Ascending aorta (tissue), 2 donors: ENCODE measurements around the gene PRELP. TPM values are rescaled to one million over a fixed set of nuclear protein-coding genes. Genes with fewer than 3 reads are reported as not detected.

Experiments
- DNase-seq, 2 donors: peaks; one replicate each; pipeline ENCODE4 v3.0.0-alpha.2; 2019; ENCODE audit warnings: low spot score in 2 of 2
- H3K27ac ChIP-seq, 2 donors: fragments of 200-600 bp; sonication (generic); one replicate each; pipeline ENCODE4 v1.5.1; 2016 to 2017; ENCODE audit warnings: mild to moderate bottlenecking in 1 of 2
- H3K27me3 ChIP-seq: fragments of 200-600 bp; sonication (generic); one replicate; pipeline ENCODE4 v1.5.1; 2017
- H3K36me3 ChIP-seq, 2 donors: fragments of 200-600 bp; sonication (generic); one replicate each; pipeline ENCODE4 v1.5.1; 2016
- H3K4me1 ChIP-seq, 2 donors: fragments of 200-600 bp; sonication (generic); one replicate each; pipeline ENCODE4 v1.5.1; 2016 to 2017; ENCODE audit warnings: mild to moderate bottlenecking in 1 of 2
- H3K4me3 ChIP-seq, 2 donors: fragments of 200-600 bp; sonication (generic); one replicate each; pipeline ENCODE4 v1.5.1; 2016 to 2017; ENCODE audit warnings: mild to moderate bottlenecking in 1 of 2
- H3K9me3 ChIP-seq, 2 donors: fragments of 200-600 bp; sonication (generic); one replicate each; pipeline ENCODE4 v1.5.1; 2016
- intact Hi-C: fragments of 100-400 bp; cut with DNase I; formaldehyde crosslinking; loops from one replicate; pipeline ENCODE4 v1.15.1; 2023
- total RNA-seq: library from RNA; depleted of rRNA; stranded (reverse); fragments of >200 nt; gene quantifications from one replicate; pipeline ENCODE4 v1.1.0, GENCODE V29; 2016
- TF ChIP-seq, protein P1 (sequence below), 3 experiments: fragments of 200-600 bp in 2 of 3; fragments of 450-650 bp in 1 of 3; sonication (generic) in 2 of 3; IDR thresholded peaks; one replicate each; pipeline ENCODE4 v1.5.1; 2016 to 2019; ENCODE audit warnings: antibody characterized with exemption in 3 of 3, mild to moderate bottlenecking in 1 of 3, moderate library complexity in 1 of 3

Gene PRELP
- total RNA-seq, 1 donor from 2014 or later: 142 TPM

DNA sequence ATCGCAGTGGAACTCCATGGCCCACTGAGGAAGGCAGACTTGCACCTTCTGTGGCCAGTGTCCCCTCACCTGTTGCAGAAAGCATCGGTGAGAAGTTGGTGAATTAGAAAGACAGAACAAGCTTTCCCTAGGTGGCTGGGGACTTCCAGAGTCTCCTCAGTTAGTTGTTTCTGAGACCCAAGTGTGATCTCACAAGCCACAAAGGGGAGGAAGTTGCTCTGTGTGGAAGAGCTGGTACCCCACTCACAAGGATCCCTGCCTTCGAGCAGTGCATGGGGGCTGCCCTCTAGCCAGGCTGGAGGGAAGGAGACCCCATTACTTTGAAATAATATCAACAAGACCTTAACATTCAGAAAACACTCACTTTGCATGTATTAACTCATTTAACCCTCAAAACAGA, 2.1 kb downstream of the PRELP start:
- TF ChIP-seq, protein P1, sequence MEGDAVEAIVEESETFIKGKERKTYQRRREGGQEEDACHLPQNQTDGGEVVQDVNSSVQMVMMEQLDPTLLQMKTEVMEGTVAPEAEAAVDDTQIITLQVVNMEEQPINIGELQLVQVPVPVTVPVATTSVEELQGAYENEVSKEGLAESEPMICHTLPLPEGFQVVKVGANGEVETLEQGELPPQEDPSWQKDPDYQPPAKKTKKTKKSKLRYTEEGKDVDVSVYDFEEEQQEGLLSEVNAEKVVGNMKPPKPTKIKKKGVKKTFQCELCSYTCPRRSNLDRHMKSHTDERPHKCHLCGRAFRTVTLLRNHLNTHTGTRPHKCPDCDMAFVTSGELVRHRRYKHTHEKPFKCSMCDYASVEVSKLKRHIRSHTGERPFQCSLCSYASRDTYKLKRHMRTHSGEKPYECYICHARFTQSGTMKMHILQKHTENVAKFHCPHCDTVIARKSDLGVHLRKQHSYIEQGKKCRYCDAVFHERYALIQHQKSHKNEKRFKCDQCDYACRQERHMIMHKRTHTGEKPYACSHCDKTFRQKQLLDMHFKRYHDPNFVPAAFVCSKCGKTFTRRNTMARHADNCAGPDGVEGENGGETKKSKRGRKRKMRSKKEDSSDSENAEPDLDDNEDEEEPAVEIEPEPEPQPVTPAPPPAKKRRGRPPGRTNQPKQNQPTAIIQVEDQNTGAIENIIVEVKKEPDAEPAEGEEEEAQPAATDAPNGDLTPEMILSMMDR (IDR thresholded peaks at IDR 0.05): no peak
- no peak for DNase-seq
- Histone ChIP-seq H3K4me1 (peaks cover 12 to 31% of the 10 kb centered on the region in 2 donors), H3K9me3 (no peaks in the 10 kb centered on the region), H3K36me3 (peaks cover 2 to 5% of the 10 kb centered on the region in 2 donors), H3K27ac (peak overlapping the region; percentile 88 to 92), H3K4me3 (peak overlapping the region; percentile 56 to 63), H3K27me3 (no peaks in the 10 kb centered on the region)
- intact Hi-C loops: no loop called here

GRCh38 chr1:203478231-203478630, 2.6 kb downstream of the PRELP start:
- TF ChIP-seq, protein P1 (IDR thresholded peaks at IDR 0.05): no peak
- Histone ChIP-seq H3K4me3 (peak overlapping the region; percentile 56 to 63), H3K27ac (peak overlapping the region; percentile 88 to 92), H3K27me3 (no peaks in the 10 kb centered on the region), H3K36me3 (peaks cover 6 to 10% of the 10 kb centered on the region in 2 donors), H3K4me1 (peaks cover 14 to 36% of the 10 kb centered on the region in 2 donors), H3K9me3 (no peaks in the 10 kb centered on the region)
- intact Hi-C loops: no loop called here
- no peak for DNase-seq

DNA sequence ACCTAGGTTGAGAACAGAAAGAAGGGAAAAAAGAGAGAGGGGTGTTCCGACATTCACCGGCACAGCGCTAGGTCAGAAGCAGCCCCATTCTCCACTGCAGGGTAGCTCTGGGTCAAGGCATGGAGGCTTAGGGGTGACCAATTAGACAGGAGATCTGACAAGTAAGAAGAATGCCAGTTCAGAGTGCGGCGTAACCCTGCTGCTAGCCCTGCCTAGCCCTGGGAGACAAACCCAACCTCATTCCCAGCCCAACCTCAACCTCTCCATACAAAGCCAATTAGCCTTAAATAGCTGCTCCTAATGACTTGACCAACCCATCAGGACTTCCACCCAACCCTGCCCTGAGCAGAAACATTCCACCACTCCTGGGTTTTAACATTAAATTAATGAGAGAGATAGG, 3.4 kb downstream of the PRELP start:
- Histone ChIP-seq H3K9me3 (no peaks in the 10 kb centered on the region), H3K4me3 (peak overlapping the region; percentile 56 to 63)
- intact Hi-C loops: no loop called here

GRCh38 chr1:203479646-203480045, 4.0 kb downstream of the PRELP start:
- H3K4me1 ChIP-seq: peaks cover 25 to 45% of the 10 kb centered on the region in 2 donors
- peak overlapping the region; percentile 88 to 92 for H3K27ac ChIP-seq
- DNase-seq: no peak
- peaks cover 21 to 24% of the 10 kb centered on the region in 2 donors for H3K36me3 ChIP-seq
- intact Hi-C loops: loop anchor here (1.0 to 2.0 kb wide), 3 partner anchors 12 to 73 kb away; no protein-coding TSS in a partner anchor
- no peaks in the 10 kb centered on the region for H3K9me3 ChIP-seq
- TF ChIP-seq, protein P1 (IDR thresholded peaks at IDR 0.05): no peak
- no peaks in the 10 kb centered on the region for H3K27me3 ChIP-seq
- peak overlapping the region; percentile 56 to 63 for H3K4me3 ChIP-seq

More for the DNA sequence above, 3.4 kb downstream of the PRELP start:
- Histone ChIP-seq H3K36me3 (peaks cover 14 to 17% of the 10 kb centered on the region in 2 donors), H3K27me3 (no peaks in the 10 kb centered on the region), H3K4me1 (peaks cover 19 to 44% of the 10 kb centered on the region in 2 donors), H3K27ac (peak overlapping the region; percentile 88 to 92)
- DNase-seq: no peak
- TF ChIP-seq, protein P1 (IDR thresholded peaks at IDR 0.05): no peak

- intact Hi-C loops: loop anchor here (1.0 to 2.0 kb wide), 3 partner anchors 13 to 73 kb away; no protein-coding TSS in a partner anchor
- H3K36me3 ChIP-seq: peaks cover 25 to 28% of the 10 kb centered on the region in 2 donors
- peak in 1 of 2 donors; percentile 80 for DNase-seq
- H3K27ac ChIP-seq: peak overlapping the region; percentile 88 to 92
- H3K4me3 ChIP-seq: peak overlapping the region; percentile 56 to 63
- TF ChIP-seq, protein P1 (IDR thresholded peaks at IDR 0.05): peak; percentile 27 to 37 (median 28)
- H3K27me3 ChIP-seq: no peaks in the 10 kb centered on the region
- no peaks in the 10 kb centered on the region for H3K9me3 ChIP-seq
- peaks cover 25 to 44% of the 10 kb centered on the region in 2 donors for H3K4me1 ChIP-seq
Measured at GRCh38 chr1:203480084-203480483, 4.5 kb downstream of the PRELP start.
